Measurements from ENCODE around the gene BICC1. TPM values are rescaled to one million over a fixed set of nuclear protein-coding genes. Genes with fewer than 3 reads are reported as not detected.

BICC1 gene
- total RNA-seq, 1 experiment from 2014 or later = 0.67 TPM

GRCh38 chr10:58827381-58827780 is 314.7 kb downstream of the BICC1 start:
- H3K9me3 ChIP-seq (ENCODE audit: control insufficient read depth, insufficient read depth, low read depth, low read length) = no peaks in the 10 kb centered on the region
- H3K27ac ChIP-seq (ENCODE audit: low read length) = no peak overlapping the region
- H3K27me3 ChIP-seq (ENCODE audit: control insufficient read depth, insufficient read depth, low read length) = no peaks in the 10 kb centered on the region
- H3K36me3 ChIP-seq (ENCODE audit: control insufficient read depth, insufficient read depth, low read length) = no peaks in the 10 kb centered on the region
- TF ChIP-seq TCF7L2 (IDR thresholded peaks at IDR 0.05; ENCODE audit: low read depth, low read length) (no peak), POLR2AphosphoS5 (IDR thresholded peaks at IDR 0.05; ENCODE audit: low read depth, low read length) (no peak), SIN3A (IDR thresholded peaks at IDR 0.05; ENCODE audit: borderline replicate concordance, insufficient read depth, low read depth, low read length) (no peak), CTCF (IDR thresholded peaks at IDR 0.05) (no peak)
- BruUV-seq (replicated peaks) = no TSS peak
- ATAC-seq (no peak), DNase-seq (ENCODE audit: low read depth, low spot score) (no peak)
- no peaks in the 10 kb centered on the region for H3K4me1 ChIP-seq (ENCODE audit: control insufficient read depth, insufficient read depth, low read length)
- in situ Hi-C loops (cut with HindIII; ENCODE audit: low pct_unique_long_range_greater_than_20kb, low sequenced_read_pairs) = no loop called here
- POLR2A ChIA-PET = no interaction called here
- H3K4me3 ChIP-seq (ENCODE audit: low read depth in 2 of 2, low read length in 2 of 2) = no peak overlapping the region
- CTCF ChIA-PET = no interaction called here
- intact Hi-C loops (cut with micrococcal nuclease; ENCODE audit: unreplicated experiment) = no loop called here

- Histone ChIP-seq H3K27me3 (ENCODE audit: control insufficient read depth, insufficient read depth, low read length) (no peaks in the 10 kb centered on the region), H3K9me3 (ENCODE audit: control insufficient read depth, insufficient read depth, low read depth, low read length) (no peaks in the 10 kb centered on the region), H3K4me3 (ENCODE audit: low read depth in 2 of 2, low read length in 2 of 2) (no peak overlapping the region), H3K4me1 (ENCODE audit: control insufficient read depth, insufficient read depth, low read length) (no peaks in the 10 kb centered on the region), H3K36me3 (ENCODE audit: control insufficient read depth, insufficient read depth, low read length) (no peaks in the 10 kb centered on the region), H3K27ac (ENCODE audit: low read length) (no peak overlapping the region)
- TF ChIP-seq REST (IDR thresholded peaks at IDR 0.05; ENCODE audit: insufficient read depth in 1 of 2, low read depth in 2 of 2, low read length in 1 of 2) (no peak), SIN3A (IDR thresholded peaks at IDR 0.05; ENCODE audit: borderline replicate concordance, insufficient read depth, low read depth, low read length) (no peak), CTCF (IDR thresholded peaks at IDR 0.05) (no peak)
- no peak for ATAC-seq
- ChIA-PET CTCF (no interaction called here), POLR2A (no interaction called here)
- in situ Hi-C loops (cut with HindIII; ENCODE audit: low pct_unique_long_range_greater_than_20kb, low sequenced_read_pairs) = no loop called here
- no peak for DNase-seq (ENCODE audit: low read depth, low spot score)
- no TSS peak for BruUV-seq (replicated peaks)
- intact Hi-C loops (cut with micrococcal nuclease; ENCODE audit: unreplicated experiment) = no loop called here
Measured at GRCh38 chr10:58829839-58830238, 317.2 kb downstream of the BICC1 start.

- ChIA-PET CTCF (no interaction called here), POLR2A (no interaction called here)
- no peak for TF ChIP-seq SIN3A (IDR thresholded peaks at IDR 0.05; ENCODE audit: borderline replicate concordance, insufficient read depth, low read depth, low read length)
- TF ChIP-seq TCF7L2 (IDR thresholded peaks at IDR 0.05; ENCODE audit: low read depth, low read length) = no peak
- no peak for TF ChIP-seq CTCF (IDR thresholded peaks at IDR 0.05)
- no peak for TF ChIP-seq REST (IDR thresholded peaks at IDR 0.05; ENCODE audit: insufficient read depth in 1 of 2, low read depth in 2 of 2, low read length in 1 of 2)
- TF ChIP-seq POLR2AphosphoS5 (IDR thresholded peaks at IDR 0.05; ENCODE audit: low read depth, low read length) = no peak
- ATAC-seq = no peak
- no TSS peak for BruUV-seq (replicated peaks)
- no peaks in the 10 kb centered on the region for H3K36me3 ChIP-seq (ENCODE audit: control insufficient read depth, insufficient read depth, low read length)
- H3K4me1 ChIP-seq (ENCODE audit: control insufficient read depth, insufficient read depth, low read length) = no peaks in the 10 kb centered on the region
- intact Hi-C loops (cut with micrococcal nuclease; ENCODE audit: unreplicated experiment) (no loop called here), in situ Hi-C loops (cut with HindIII; ENCODE audit: low pct_unique_long_range_greater_than_20kb, low sequenced_read_pairs) (no loop called here)
- H3K27ac ChIP-seq (ENCODE audit: low read length) = no peak overlapping the region
- H3K9me3 ChIP-seq (ENCODE audit: control insufficient read depth, insufficient read depth, low read depth, low read length) = no peaks in the 10 kb centered on the region
- no peak overlapping the region for H3K4me3 ChIP-seq (ENCODE audit: low read depth in 2 of 2, low read length in 2 of 2)
- H3K27me3 ChIP-seq (ENCODE audit: control insufficient read depth, insufficient read depth, low read length) = no peaks in the 10 kb centered on the region
- DNase-seq (ENCODE audit: low read depth, low spot score) = no peak
Measured at GRCh38 chr10:58830697-58831096, 318.0 kb downstream of the BICC1 start.
